H9 (cell line): Measurements from ENCODE around the gene CAB39L. TPM values are rescaled to one million over a fixed set of nuclear protein-coding genes. Genes with fewer than 3 reads are reported as not detected.

ENCODE experiments used
- DNase-seq: peaks from one replicate; pipeline ENCODE4 v3.0.0-alpha.2; 2017
- H2AFZ ChIP-seq: one replicate; pipeline ENCODE4 v1.6.1; 2013; ENCODE audit warnings: mild to moderate bottlenecking, low read length, control low read depth, moderate library complexity
- H2AK5ac ChIP-seq: 2 replicates; pipeline ENCODE4 v1.6.1; 2013; ENCODE audit warnings: low read length, control low read depth, mixed read lengths; ENCODE audit not compliant: insufficient read length
- H2BK120ac ChIP-seq: one replicate; pipeline ENCODE4 v1.6.1; 2013; ENCODE audit warnings: low read depth, mild to moderate bottlenecking, low read length, control low read depth, inconsistent platforms; ENCODE audit not compliant: poor library complexity, severe bottlenecking
- H2BK12ac ChIP-seq: 2 replicates; pipeline ENCODE4 v1.6.1; 2013; ENCODE audit warnings: low read length, control low read depth, mixed read lengths, low read depth; ENCODE audit not compliant: insufficient read length
- H2BK15ac ChIP-seq: 2 replicates; pipeline ENCODE4 v1.6.1; 2013; ENCODE audit warnings: low read depth, low read length, control low read depth
- H2BK20ac ChIP-seq: one replicate; pipeline ENCODE4 v1.6.1; 2013; ENCODE audit warnings: low read depth, mild to moderate bottlenecking, low read length, control low read depth, inconsistent platforms; ENCODE audit not compliant: poor library complexity, severe bottlenecking
- H2BK5ac ChIP-seq: 2 replicates; pipeline ENCODE4 v1.6.1; 2013; ENCODE audit warnings: low read length, control low read depth, mixed read lengths; ENCODE audit not compliant: insufficient read length
- H3K14ac ChIP-seq: 2 replicates; pipeline ENCODE4 v1.6.1; 2013; ENCODE audit warnings: low read length, control low read depth; ENCODE audit not compliant: insufficient read depth
- H3K18ac ChIP-seq: 2 replicates; pipeline ENCODE4 v1.6.1; 2013; ENCODE audit warnings: low read depth, mild to moderate bottlenecking, mixed read lengths, low read length, control low read depth; ENCODE audit not compliant: insufficient read length
- H3K23ac ChIP-seq: 2 replicates; pipeline ENCODE4 v1.6.1; 2013; ENCODE audit warnings: low read length, control low read depth, mixed read lengths, low read depth; ENCODE audit not compliant: insufficient read length
- H3K23me2 ChIP-seq: 2 replicates; pipeline ENCODE4 v1.6.1; 2013; ENCODE audit warnings: low read depth, mild to moderate bottlenecking, mixed read lengths, low read length, control low read depth; ENCODE audit not compliant: insufficient read length, poor library complexity, severe bottlenecking
- H3K27ac ChIP-seq: 2 replicates; pipeline ENCODE4 v1.5.1; 2013; ENCODE audit warnings: low read length, control low read depth, mixed read lengths, low read depth; ENCODE audit not compliant: insufficient read length
- H3K27me3 ChIP-seq: 2 replicates; pipeline ENCODE4 v1.6.1; 2013; ENCODE audit warnings: low read length, control low read depth, inconsistent platforms; ENCODE audit not compliant: insufficient read depth
- H3K4ac ChIP-seq: 2 replicates; pipeline ENCODE4 v1.6.1; 2013; ENCODE audit warnings: low read depth, mild to moderate bottlenecking, control low read depth, inconsistent platforms, low read length, moderate library complexity
- H3K4me1 ChIP-seq: 2 replicates; pipeline ENCODE4 v1.6.1; 2013; ENCODE audit warnings: low read length, control low read depth, inconsistent platforms; ENCODE audit not compliant: insufficient read depth
- H3K4me2 ChIP-seq: 2 replicates; pipeline ENCODE4 v1.6.1; 2013; ENCODE audit warnings: low read length, control low read depth, mixed read lengths; ENCODE audit not compliant: insufficient read length, insufficient read depth
- H3K56ac ChIP-seq: 2 replicates; pipeline ENCODE4 v1.6.1; 2013; ENCODE audit warnings: low read depth, mild to moderate bottlenecking, mixed read lengths, low read length, control low read depth; ENCODE audit not compliant: insufficient read length
- H3K79me1 ChIP-seq: 2 replicates; pipeline ENCODE4 v1.6.1; 2013; ENCODE audit warnings: low read depth, mild to moderate bottlenecking, moderate library complexity, low read length, control low read depth, inconsistent platforms; ENCODE audit not compliant: insufficient read depth, poor library complexity, severe bottlenecking
- H3K79me2 ChIP-seq: 2 replicates; pipeline ENCODE4 v1.6.1; 2013; ENCODE audit warnings: low read length, control low read depth, inconsistent platforms; ENCODE audit not compliant: insufficient read depth
- H3K9ac ChIP-seq: 2 replicates; pipeline ENCODE4 v1.6.1; 2013; ENCODE audit warnings: low read length, control low read depth, mixed read lengths; ENCODE audit not compliant: insufficient read length; ENCODE audit errors: extremely low read depth
- H3K9me3 ChIP-seq: one replicate; pipeline ENCODE4 v1.6.1; 2013; ENCODE audit warnings: low read depth, low read length, inconsistent platforms; ENCODE audit not compliant: control insufficient read depth
- H3T11ph ChIP-seq: one replicate; pipeline ENCODE4 v1.6.1; 2013; ENCODE audit warnings: mild to moderate bottlenecking, low read length, control low read depth, inconsistent platforms
- H4K20me1 ChIP-seq: one replicate; pipeline ENCODE4 v1.6.1; 2013; ENCODE audit not compliant: control insufficient read depth, insufficient read length, insufficient read depth
- H4K5ac ChIP-seq: 2 replicates; pipeline ENCODE4 v1.6.1; 2013; ENCODE audit warnings: low read depth, mild to moderate bottlenecking, mixed read lengths, low read length, control low read depth; ENCODE audit not compliant: insufficient read length
- H4K8ac ChIP-seq: replicated peaks from 2 replicates; pipeline ENCODE4 v1.6.1; 2013; ENCODE audit warnings: low read length, control low read depth, mixed read lengths, low read depth; ENCODE audit not compliant: insufficient read length
- H4K91ac ChIP-seq: 2 replicates; pipeline ENCODE4 v1.6.1; 2013; ENCODE audit warnings: low read depth, mild to moderate bottlenecking, moderate library complexity, mixed read lengths, low read length, control low read depth; ENCODE audit not compliant: insufficient read length
- H3K27ac Mint-ChIP-seq, 3 experiments: 2 replicates in 2 of 3; 3 replicates in 1 of 3; pipeline ENCODE4 v1.8.0; 2020 to 2021; ENCODE audit warnings: mixed read lengths in 3 of 3, mild to moderate bottlenecking in 1 of 3, moderate library complexity in 1 of 3
- H3K27me3 Mint-ChIP-seq: 2 replicates; pipeline ENCODE4 v1.8.0; 2021; ENCODE audit warnings: low read depth, mild to moderate bottlenecking, moderate library complexity, mixed read lengths
- H3K36me3 Mint-ChIP-seq, 3 experiments: 2 replicates in 2 of 3; 3 replicates in 1 of 3; pipeline ENCODE4 v1.8.0; 2020 to 2021; ENCODE audit warnings: low read depth in 3 of 3, mixed read lengths in 3 of 3; ENCODE audit not compliant: insufficient read depth in 1 of 3
- H3K4me1 Mint-ChIP-seq, 2 experiments: 2 replicates each; pipeline ENCODE4 v1.8.0; 2020; ENCODE audit warnings: mixed read lengths in 2 of 2
- H3K4me3 Mint-ChIP-seq, 2 experiments: 2 replicates in 1 of 2; 3 replicates in 1 of 2; pipeline ENCODE4 v1.8.0; 2020 to 2021; ENCODE audit warnings: mild to moderate bottlenecking in 2 of 2, mixed read lengths in 2 of 2, moderate library complexity in 1 of 2
- H3K9me3 Mint-ChIP-seq, 2 experiments: 2 replicates in 1 of 2; 3 replicates in 1 of 2; pipeline ENCODE4 v1.8.0; 2020; ENCODE audit warnings: mild to moderate bottlenecking in 2 of 2, mixed read lengths in 2 of 2, moderate library complexity in 1 of 2
- WGBS: extraction: QIAGEN DNeasy Blood & Tissue Kit; methylation state at CpG from one replicate; pipeline ENCODE4 v1.1.7; 2013; ENCODE audit warnings: missing lambda C conversion rate, low lambda C conversion rate, mixed read lengths; ENCODE audit not compliant: insufficient read length; ENCODE audit errors: extremely low coverage; 5-methylcytosine and 5-hydroxymethylcytosine counted together
- total RNA-seq: library from RNA; stranded (reverse); gene quantifications from 2 replicates; pipeline ENCODE4 v1.2.1, GENCODE V29; 2021
- TF ChIP-seq, protein P1 (sequence below): fragments of 200-600 bp; sonication (generic); conservative IDR thresholded peaks from 3 replicates; pipeline ENCODE4 v1.8.0; 2021; ENCODE audit warnings: antibody characterized with exemption, mild to moderate bottlenecking

CAB39L gene
- total RNA-seq, 1 experiment from 2014 or later: 6.0 TPM

GRCh38 chr13:49373716-49374115, 70.1 kb downstream of the CAB39L start:
- peaks cover 17 to 23% of the 10 kb centered on the region in 2 experiments for H3K4me1 Mint-ChIP-seq
- Histone ChIP-seq H4K8ac (no peak overlapping the region), H3K14ac (no peak overlapping the region), H4K20me1 (no peaks in the 10 kb centered on the region), H4K5ac (no peak overlapping the region), H2AK5ac (no peak overlapping the region), H3K27me3 (no peaks in the 10 kb centered on the region), H3K4ac (no peak overlapping the region), H3T11ph (no peak overlapping the region), H2BK15ac (no peak overlapping the region), H3K4me2 (no peak overlapping the region), H3K4me1 (no peaks in the 10 kb centered on the region; the same call in 1 of the 2 replicates), H2AFZ (no peak overlapping the region), H2BK20ac (no peak overlapping the region), H3K79me1 (no peaks in the 10 kb centered on the region), H4K91ac (no peak overlapping the region), H3K9ac (no peak overlapping the region), H3K18ac (no peak overlapping the region), H2BK120ac (no peak overlapping the region), H3K23ac (no peak overlapping the region), H3K56ac (no peak overlapping the region), H3K79me2 (no peaks in the 10 kb centered on the region), H2BK12ac (no peak overlapping the region), H3K23me2 (no peaks in the 10 kb centered on the region), H3K27ac (no peak overlapping the region), H3K9me3 (no peaks in the 10 kb centered on the region), H2BK5ac (no peak overlapping the region)
- H3K9me3 Mint-ChIP-seq: peaks cover 0 to 1% of the 10 kb centered on the region in 2 experiments; a peak in 1 of 5 replicates
- no peak for DNase-seq
- TF ChIP-seq, protein P1, sequence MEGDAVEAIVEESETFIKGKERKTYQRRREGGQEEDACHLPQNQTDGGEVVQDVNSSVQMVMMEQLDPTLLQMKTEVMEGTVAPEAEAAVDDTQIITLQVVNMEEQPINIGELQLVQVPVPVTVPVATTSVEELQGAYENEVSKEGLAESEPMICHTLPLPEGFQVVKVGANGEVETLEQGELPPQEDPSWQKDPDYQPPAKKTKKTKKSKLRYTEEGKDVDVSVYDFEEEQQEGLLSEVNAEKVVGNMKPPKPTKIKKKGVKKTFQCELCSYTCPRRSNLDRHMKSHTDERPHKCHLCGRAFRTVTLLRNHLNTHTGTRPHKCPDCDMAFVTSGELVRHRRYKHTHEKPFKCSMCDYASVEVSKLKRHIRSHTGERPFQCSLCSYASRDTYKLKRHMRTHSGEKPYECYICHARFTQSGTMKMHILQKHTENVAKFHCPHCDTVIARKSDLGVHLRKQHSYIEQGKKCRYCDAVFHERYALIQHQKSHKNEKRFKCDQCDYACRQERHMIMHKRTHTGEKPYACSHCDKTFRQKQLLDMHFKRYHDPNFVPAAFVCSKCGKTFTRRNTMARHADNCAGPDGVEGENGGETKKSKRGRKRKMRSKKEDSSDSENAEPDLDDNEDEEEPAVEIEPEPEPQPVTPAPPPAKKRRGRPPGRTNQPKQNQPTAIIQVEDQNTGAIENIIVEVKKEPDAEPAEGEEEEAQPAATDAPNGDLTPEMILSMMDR: no peak
- WGBS: no CpG with 5 or more reads among the region's 2 CpGs
- no peaks in the 10 kb centered on the region; a peak in 1 of 7 replicates for H3K36me3 Mint-ChIP-seq
- no peaks in the 10 kb centered on the region; the same call in 1 of the 2 replicates for H3K27me3 Mint-ChIP-seq
- no peak overlapping the region for H3K4me3 Mint-ChIP-seq
- no peak overlapping the region for H3K27ac Mint-ChIP-seq
